Activated CD8-positive, alpha-beta memory T cell treated with anti-CD3 and anti-CD28 coated beads, Interleukin-2, amount 50 U/mL, for 1 hour (primary cell): ENCODE measurements around the gene S1PR3.

ENCODE experiments used
- DNase-seq: peaks from one replicate; pipeline ENCODE4 v3.0.0-alpha.2; 2020; ENCODE audit errors: extremely low read depth

S1PR3 gene

GRCh38 chr9:89009546-89009840 lies 18.2 kb downstream of the S1PR3 start:
- no peak for DNase-seq

GRCh38 chr9:89010056-89010455 lies 18.8 kb downstream of the S1PR3 start:
- DNase-seq, result no peak

GRCh38 chr9:89010526-89011111 lies 19.4 kb downstream of the S1PR3 start:
- DNase-seq, result no peak

GRCh38 chr9:89011683-89012082 lies 20.4 kb downstream of the S1PR3 start:
- no peak for DNase-seq

GRCh38 chr9:89012294-89013042 lies 21.2 kb downstream of the S1PR3 start:
- no peak for DNase-seq

- no peak for DNase-seq
Observed at GRCh38 chr9:89013660-89014059, 22.4 kb downstream of the S1PR3 start.

- no peak for DNase-seq
Observed at GRCh38 chr9:89014153-89014552, 22.9 kb downstream of the S1PR3 start.

- DNase-seq, result no peak
Observed at GRCh38 chr9:89015336-89015735, 24.1 kb downstream of the S1PR3 start.

GRCh38 chr9:89020754-89021153 lies 29.5 kb downstream of the S1PR3 start:
- DNase-seq, result no peak

GRCh38 chr9:89021154-89021803 lies 30.0 kb downstream of the S1PR3 start:
- no peak for DNase-seq

- DNase-seq, result no peak
Observed at GRCh38 chr9:89022001-89022759, 30.9 kb downstream of the S1PR3 start.

- DNase-seq, result no peak
Observed at GRCh38 chr9:89022902-89023301, 31.6 kb downstream of the S1PR3 start.

- DNase-seq, result no peak
Observed at GRCh38 chr9:89023740-89024139, 32.5 kb downstream of the S1PR3 start.

GRCh38 chr9:89024727-89025126 lies 33.5 kb downstream of the S1PR3 start:
- DNase-seq, result no peak

GRCh38 chr9:89025553-89025952 lies 34.3 kb downstream of the S1PR3 start:
- no peak for DNase-seq

- DNase-seq, result no peak
Observed at GRCh38 chr9:89026876-89027275, 35.6 kb downstream of the S1PR3 start.

GRCh38 chr9:89029788-89030187 lies 38.5 kb downstream of the S1PR3 start:
- no peak for DNase-seq

- no peak for DNase-seq
Observed at GRCh38 chr9:89032173-89032572, 40.9 kb downstream of the S1PR3 start.

GRCh38 chr9:89032661-89033060 lies 41.4 kb downstream of the S1PR3 start:
- no peak for DNase-seq

- no peak for DNase-seq
Observed at GRCh38 chr9:89036383-89036782, 45.1 kb downstream of the S1PR3 start.

GRCh38 chr9:89036891-89037290 lies 45.6 kb downstream of the S1PR3 start:
- no peak for DNase-seq

GRCh38 chr9:89037346-89037745 lies 46.1 kb downstream of the S1PR3 start:
- no peak for DNase-seq

- no peak for DNase-seq
Observed at GRCh38 chr9:89037891-89038290, 46.6 kb downstream of the S1PR3 start.
